HepG2 (cell line): ENCODE measurements around the gene LIPA. TPM values are rescaled to one million over a fixed set of nuclear protein-coding genes. Genes with fewer than 3 reads are reported as not detected.

Source experiments
- ATF7 ChIP-seq, 2 experiments: fragments of 450-650 bp in 1 of 2; sonication (generic) in 1 of 2; formaldehyde crosslinking in 1 of 2; IDR thresholded peaks; 2 replicates each; pipeline versions ENCODE4 v1.4.0 to v1.6.1; 2016 to 2020; ENCODE audit warnings: antibody characterized with exemption in 1 of 2, mild to moderate bottlenecking in 1 of 2, missing genetic modification reagents in 1 of 2
- ELF1 ChIP-seq: sonication (generic); formaldehyde crosslinking; IDR thresholded peaks from 2 replicates; pipeline ENCODE4 v1.4.0; 2020; ENCODE audit warnings: missing genetic modification reagents
- FOXA3 ChIP-seq: IDR thresholded peaks from 2 replicates; pipeline ENCODE4 v1.6.1; 2016; ENCODE audit warnings: missing genetic modification reagents, missing compliant biosample characterization
- KAT8 ChIP-seq: IDR thresholded peaks from 2 replicates; pipeline ENCODE4 v1.6.1; 2016; ENCODE audit warnings: missing genetic modification reagents, missing compliant biosample characterization
- KLF16 ChIP-seq, 2 experiments: sonication (generic) in 1 of 2; formaldehyde crosslinking in 1 of 2; IDR thresholded peaks; 2 replicates each; pipeline versions ENCODE4 v1.6.1 to v1.8.0; 2016 to 2023; ENCODE audit warnings: missing genetic modification reagents in 2 of 2, missing compliant biosample characterization in 1 of 2
- NCOA2 ChIP-seq: sonication (generic); formaldehyde crosslinking; IDR thresholded peaks from 2 replicates; pipeline ENCODE4 v1.8.0; 2022; ENCODE audit warnings: inconsistent platforms
- RCOR2 ChIP-seq: IDR thresholded peaks from 2 replicates; pipeline ENCODE4 v1.6.1; 2016; ENCODE audit warnings: missing biosample characterization, missing genetic modification reagents
- RXRB ChIP-seq: IDR thresholded peaks from 2 replicates; pipeline ENCODE4 v1.6.1; 2016; ENCODE audit warnings: borderline replicate concordance, missing genetic modification reagents, missing compliant biosample characterization
- SOX5 ChIP-seq: IDR thresholded peaks from 2 replicates; pipeline ENCODE4 v1.6.1; 2016; ENCODE audit warnings: borderline replicate concordance
- SOX6 ChIP-seq, 2 experiments: fragments of 450-650 bp in 1 of 2; sonication (generic) in 1 of 2; formaldehyde crosslinking in 1 of 2; IDR thresholded peaks; 2 replicates each; pipeline versions ENCODE4 v1.4.0 to v1.6.1; 2017 to 2020; ENCODE audit warnings: antibody characterized with exemption in 1 of 2, mild to moderate bottlenecking in 1 of 2, missing genetic modification reagents in 1 of 2
- SRY ChIP-seq: sonication (generic); formaldehyde crosslinking; IDR thresholded peaks from 2 replicates; pipeline ENCODE4 v1.8.0; 2022; ENCODE audit warnings: mild to moderate bottlenecking, missing genetic modification reagents
- ZNF331 ChIP-seq: sonication (generic); formaldehyde crosslinking; IDR thresholded peaks from 2 replicates; pipeline ENCODE4 v1.4.0; 2020; ENCODE audit warnings: missing genetic modification reagents
- ZNF569 ChIP-seq: sonication (generic); formaldehyde crosslinking; IDR thresholded peaks from 2 replicates; pipeline ENCODE4 v1.5.0; 2020; ENCODE audit warnings: mild to moderate bottlenecking, missing genetic modification reagents, moderate library complexity, borderline replicate concordance
- ZNF629 ChIP-seq: sonication (generic); formaldehyde crosslinking; conservative IDR thresholded peaks from 2 replicates; pipeline ENCODE4 v1.5.0; 2020; ENCODE audit warnings: missing genetic modification reagents
- polyA plus RNA-seq, 8 experiments: library from polyadenylated mRNA; depleted of rRNA in 3 of 8; stranded (reverse) in 7 of 8; unstranded in 1 of 8; fragments of >200 nt; fragmentation: Illumina TruSeq in 4 of 8; extraction: Trizol in 4 of 8; gene quantifications; 2 replicates each; pipeline versions ENCODE4 v1.2.1 to v1.2.3, GENCODE V29; 2011 to 2016; ENCODE audit warnings: low read depth in 4 of 8, missing spikeins in 1 of 8, mixed read lengths in 1 of 8; ENCODE audit not compliant: insufficient read depth in 1 of 8
- total RNA-seq, 5 experiments: library from RNA; depleted of rRNA; stranded (reverse); fragments of >200 nt; fragmentation: Illumina TruSeq; extraction: Trizol; gene quantifications; 2 replicates each; pipeline ENCODE4 v1.2.3, GENCODE V29; 2016; ENCODE audit warnings: low read depth in 1 of 5
- TF ChIP-seq, protein P1 (sequence below): sonication (generic); formaldehyde crosslinking; IDR thresholded peaks from 2 replicates; pipeline ENCODE4 v1.5.1; 2020; ENCODE audit warnings: missing genetic modification reagents, mild to moderate bottlenecking, borderline replicate concordance
- TF ChIP-seq, protein P2 (sequence below): IDR thresholded peaks from 2 replicates; pipeline ENCODE4 v1.6.1; 2016; ENCODE audit warnings: low read depth
- TF ChIP-seq, protein P3 (sequence below): sonication (generic); formaldehyde crosslinking; IDR thresholded peaks from 2 replicates; pipeline ENCODE4 v1.5.1; 2020; ENCODE audit warnings: mild to moderate bottlenecking, missing genetic modification reagents, borderline replicate concordance
- TF ChIP-seq, protein P4 (sequence below): sonication (generic); formaldehyde crosslinking; IDR thresholded peaks from 2 replicates; pipeline ENCODE4 v1.4.0; 2020; ENCODE audit warnings: missing genetic modification reagents, borderline replicate concordance

LIPA gene
- total and polyA plus RNA-seq, 2 of the 13 experiments (the other 11 are each of a cell fraction or from before 2014, with no cell fraction given) = 57.1 to 79.5 TPM

DNA sequence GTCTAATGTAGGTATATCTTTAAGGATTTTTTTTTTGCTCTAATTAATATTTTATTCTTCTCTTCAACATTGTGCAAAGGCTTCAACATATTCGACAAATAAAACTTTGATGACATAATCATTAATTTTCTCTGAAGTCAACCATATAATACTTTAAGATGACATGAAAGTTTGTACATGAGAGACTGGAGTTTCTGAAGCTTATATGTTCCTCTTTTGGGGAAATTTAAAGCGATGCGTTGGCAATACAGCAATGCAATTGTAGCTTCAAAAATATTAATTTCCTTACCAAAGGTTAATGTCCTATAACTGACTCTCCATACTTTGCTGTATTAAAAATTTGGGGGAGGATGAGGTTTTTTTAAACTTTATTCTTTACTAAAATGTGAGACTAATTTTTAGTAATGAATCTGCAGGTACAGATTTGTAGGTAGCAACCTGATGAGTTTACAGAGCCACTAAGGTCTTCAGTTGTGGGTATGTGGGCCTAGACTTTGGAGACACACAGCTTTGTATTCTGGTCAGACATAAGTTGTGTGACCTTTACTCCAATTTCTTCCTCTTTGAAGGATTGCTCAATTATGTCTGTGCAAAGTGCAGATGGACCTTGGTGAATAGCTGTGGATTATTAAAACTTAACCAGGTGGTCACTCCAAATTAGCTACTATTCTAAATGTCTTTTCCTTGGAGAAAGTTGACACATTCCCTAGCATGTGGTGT, 18.0 kb upstream of the LIPA start (continued):
- TF ChIP-seq, protein P1, sequence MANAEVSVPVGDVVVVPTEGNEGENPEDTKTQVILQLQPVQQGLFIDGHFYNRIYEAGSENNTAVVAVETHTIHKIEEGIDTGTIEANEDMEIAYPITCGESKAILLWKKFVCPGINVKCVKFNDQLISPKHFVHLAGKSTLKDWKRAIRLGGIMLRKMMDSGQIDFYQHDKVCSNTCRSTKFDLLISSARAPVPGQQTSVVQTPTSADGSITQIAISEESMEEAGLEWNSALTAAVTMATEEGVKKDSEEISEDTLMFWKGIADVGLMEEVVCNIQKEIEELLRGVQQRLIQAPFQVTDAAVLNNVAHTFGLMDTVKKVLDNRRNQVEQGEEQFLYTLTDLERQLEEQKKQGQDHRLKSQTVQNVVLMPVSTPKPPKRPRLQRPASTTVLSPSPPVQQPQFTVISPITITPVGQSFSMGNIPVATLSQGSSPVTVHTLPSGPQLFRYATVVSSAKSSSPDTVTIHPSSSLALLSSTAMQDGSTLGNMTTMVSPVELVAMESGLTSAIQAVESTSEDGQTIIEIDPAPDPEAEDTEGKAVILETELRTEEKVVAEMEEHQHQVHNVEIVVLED (CRISPR knock-in tag) = no peak
- TF ChIP-seq ZNF629 (CRISPR knock-in tag) (0 out of 2 replicates have a peak, but pooled peaks have one; percentile 11), ZNF569 (no peak), FOXA3 (CRISPR knock-in tag) (peak; percentile 39; the same call in 1 of the 2 replicates), KAT8 (CRISPR knock-in tag) (0 out of 2 replicates have a peak, but pooled peaks have one; percentile 36), ZNF331 (CRISPR knock-in tag) (peak; percentile 61; the same call in 1 of the 2 replicates), SOX5 (peak; percentile 39; the same call in 1 of the 2 replicates), RCOR2 (0 out of 2 replicates have a peak, but pooled peaks have one; percentile 33), NCOA2 (CRISPR knock-in tag) (peak; percentile 57; the same call in 1 of the 2 replicates), KLF16 (CRISPR knock-in tag; IDR thresholded peaks at IDR 0.05) (peak in 1 of 2 experiments; percentile 52; a peak in 1 of 4 replicates), ATF7 (IDR thresholded peaks at IDR 0.05) (peak; percentile 67), ATF7 (CRISPR knock-in tag; IDR thresholded peaks at IDR 0.05) (no peak), ELF1 (no peak), SRY (CRISPR knock-in tag) (no peak), RXRB (CRISPR knock-in tag) (peak; percentile 100), SOX6 (IDR thresholded peaks at IDR 0.05) (no peak), SOX6 (CRISPR knock-in tag; IDR thresholded peaks at IDR 0.05) (peak; percentile 63; the same call in 1 of the 2 replicates)
- TF ChIP-seq, protein P2, sequence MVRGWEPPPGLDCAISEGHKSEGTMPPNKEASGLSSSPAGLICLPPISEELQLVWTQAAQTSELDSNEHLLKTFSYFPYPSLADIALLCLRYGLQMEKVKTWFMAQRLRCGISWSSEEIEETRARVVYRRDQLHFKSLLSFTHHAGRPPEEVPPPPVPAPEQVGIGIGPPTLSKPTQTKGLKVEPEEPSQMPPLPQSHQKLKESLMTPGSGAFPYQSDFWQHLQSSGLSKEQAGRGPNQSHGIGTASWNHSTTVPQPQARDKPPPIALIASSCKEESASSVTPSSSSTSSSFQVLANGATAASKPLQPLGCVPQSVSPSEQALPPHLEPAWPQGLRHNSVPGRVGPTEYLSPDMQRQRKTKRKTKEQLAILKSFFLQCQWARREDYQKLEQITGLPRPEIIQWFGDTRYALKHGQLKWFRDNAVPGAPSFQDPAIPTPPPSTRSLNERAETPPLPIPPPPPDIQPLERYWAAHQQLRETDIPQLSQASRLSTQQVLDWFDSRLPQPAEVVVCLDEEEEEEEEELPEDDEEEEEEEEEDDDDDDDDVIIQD (CRISPR knock-in tag) = peak; percentile 30; the same call in 1 of the 2 replicates
- TF ChIP-seq, protein P3, sequence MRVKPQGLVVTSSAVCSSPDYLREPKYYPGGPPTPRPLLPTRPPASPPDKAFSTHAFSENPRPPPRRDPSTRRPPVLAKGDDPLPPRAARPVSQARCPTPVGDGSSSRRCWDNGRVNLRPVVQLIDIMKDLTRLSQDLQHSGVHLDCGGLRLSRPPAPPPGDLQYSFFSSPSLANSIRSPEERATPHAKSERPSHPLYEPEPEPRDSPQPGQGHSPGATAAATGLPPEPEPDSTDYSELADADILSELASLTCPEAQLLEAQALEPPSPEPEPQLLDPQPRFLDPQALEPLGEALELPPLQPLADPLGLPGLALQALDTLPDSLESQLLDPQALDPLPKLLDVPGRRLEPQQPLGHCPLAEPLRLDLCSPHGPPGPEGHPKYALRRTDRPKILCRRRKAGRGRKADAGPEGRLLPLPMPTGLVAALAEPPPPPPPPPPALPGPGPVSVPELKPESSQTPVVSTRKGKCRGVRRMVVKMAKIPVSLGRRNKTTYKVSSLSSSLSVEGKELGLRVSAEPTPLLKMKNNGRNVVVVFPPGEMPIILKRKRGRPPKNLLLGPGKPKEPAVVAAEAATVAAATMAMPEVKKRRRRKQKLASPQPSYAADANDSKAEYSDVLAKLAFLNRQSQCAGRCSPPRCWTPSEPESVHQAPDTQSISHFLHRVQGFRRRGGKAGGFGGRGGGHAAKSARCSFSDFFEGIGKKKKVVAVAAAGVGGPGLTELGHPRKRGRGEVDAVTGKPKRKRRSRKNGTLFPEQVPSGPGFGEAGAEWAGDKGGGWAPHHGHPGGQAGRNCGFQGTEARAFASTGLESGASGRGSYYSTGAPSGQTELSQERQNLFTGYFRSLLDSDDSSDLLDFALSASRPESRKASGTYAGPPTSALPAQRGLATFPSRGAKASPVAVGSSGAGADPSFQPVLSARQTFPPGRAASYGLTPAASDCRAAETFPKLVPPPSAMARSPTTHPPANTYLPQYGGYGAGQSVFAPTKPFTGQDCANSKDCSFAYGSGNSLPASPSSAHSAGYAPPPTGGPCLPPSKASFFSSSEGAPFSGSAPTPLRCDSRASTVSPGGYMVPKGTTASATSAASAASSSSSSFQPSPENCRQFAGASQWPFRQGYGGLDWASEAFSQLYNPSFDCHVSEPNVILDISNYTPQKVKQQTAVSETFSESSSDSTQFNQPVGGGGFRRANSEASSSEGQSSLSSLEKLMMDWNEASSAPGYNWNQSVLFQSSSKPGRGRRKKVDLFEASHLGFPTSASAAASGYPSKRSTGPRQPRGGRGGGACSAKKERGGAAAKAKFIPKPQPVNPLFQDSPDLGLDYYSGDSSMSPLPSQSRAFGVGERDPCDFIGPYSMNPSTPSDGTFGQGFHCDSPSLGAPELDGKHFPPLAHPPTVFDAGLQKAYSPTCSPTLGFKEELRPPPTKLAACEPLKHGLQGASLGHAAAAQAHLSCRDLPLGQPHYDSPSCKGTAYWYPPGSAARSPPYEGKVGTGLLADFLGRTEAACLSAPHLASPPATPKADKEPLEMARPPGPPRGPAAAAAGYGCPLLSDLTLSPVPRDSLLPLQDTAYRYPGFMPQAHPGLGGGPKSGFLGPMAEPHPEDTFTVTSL (CRISPR knock-in tag) = peak; percentile 80; the same call in 1 of the 2 replicates
- TF ChIP-seq, protein P4, sequence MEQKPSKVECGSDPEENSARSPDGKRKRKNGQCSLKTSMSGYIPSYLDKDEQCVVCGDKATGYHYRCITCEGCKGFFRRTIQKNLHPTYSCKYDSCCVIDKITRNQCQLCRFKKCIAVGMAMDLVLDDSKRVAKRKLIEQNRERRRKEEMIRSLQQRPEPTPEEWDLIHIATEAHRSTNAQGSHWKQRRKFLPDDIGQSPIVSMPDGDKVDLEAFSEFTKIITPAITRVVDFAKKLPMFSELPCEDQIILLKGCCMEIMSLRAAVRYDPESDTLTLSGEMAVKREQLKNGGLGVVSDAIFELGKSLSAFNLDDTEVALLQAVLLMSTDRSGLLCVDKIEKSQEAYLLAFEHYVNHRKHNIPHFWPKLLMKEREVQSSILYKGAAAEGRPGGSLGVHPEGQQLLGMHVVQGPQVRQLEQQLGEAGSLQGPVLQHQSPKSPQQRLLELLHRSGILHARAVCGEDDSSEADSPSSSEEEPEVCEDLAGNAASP (CRISPR knock-in tag) = 0 out of 2 replicates have a peak, but pooled peaks have one; percentile 23
